Lung (tissue), 12 donors: ENCODE data around the gene POU2F1. TPM values are rescaled to one million over a fixed set of nuclear protein-coding genes. Genes with fewer than 3 reads are reported as not detected.

Source experiments
- ATAC-seq: fragments of 200-7000 bp; cut with Tn5 transposase; one replicate; pipeline ENCODE4 v1.9.1; 2020; ENCODE audit warnings: moderate number of reproducible peaks; ENCODE audit not compliant: insufficient read depth, low FRiP score
- DNase-seq, 3 donors: peaks; one replicate each; pipeline ENCODE4 v3.0.0-alpha.2; 2013 to 2017
- H3K27ac ChIP-seq, 2 donors: one replicate each; pipeline ENCODE4 v1.5.1; 2013; ENCODE audit warnings: mild to moderate bottlenecking in 2 of 2, moderate library complexity in 2 of 2, control low read depth in 1 of 2, inconsistent platforms in 1 of 2, low read depth in 1 of 2, low read length in 1 of 2
- H3K27me3 ChIP-seq, 3 donors: one replicate each; pipeline ENCODE4 v1.5.1; 2013; ENCODE audit warnings: low read length in 2 of 3; ENCODE audit not compliant: control insufficient read depth in 3 of 3, insufficient read depth in 3 of 3
- H3K36me3 ChIP-seq, 4 donors: one replicate each; pipeline ENCODE4 v1.5.1; 2013; ENCODE audit warnings: low read length in 4 of 4, mild to moderate bottlenecking in 1 of 4, moderate library complexity in 1 of 4; ENCODE audit not compliant: control insufficient read depth in 4 of 4, insufficient read depth in 4 of 4
- H3K4me1 ChIP-seq, 5 donors: one replicate each; pipeline ENCODE4 v1.5.1; 2013; ENCODE audit warnings: low read length in 5 of 5, mild to moderate bottlenecking in 2 of 5, moderate library complexity in 1 of 5; ENCODE audit not compliant: control insufficient read depth in 5 of 5, insufficient read depth in 5 of 5
- H3K4me3 ChIP-seq: one replicate; pipeline ENCODE4 v1.5.1; 2013; ENCODE audit warnings: mild to moderate bottlenecking, control low read depth, moderate library complexity
- H3K9ac ChIP-seq, 2 donors: one replicate each; pipeline ENCODE4 v1.5.1; 2013; ENCODE audit warnings: low read length in 2 of 2, control low read depth in 1 of 2; ENCODE audit not compliant: insufficient read depth in 1 of 2
- H3K9me3 ChIP-seq, 4 donors: one replicate each; pipeline ENCODE4 v1.5.1; 2013; ENCODE audit warnings: low read length in 3 of 4, mild to moderate bottlenecking in 1 of 4, moderate library complexity in 1 of 4; ENCODE audit not compliant: control insufficient read depth in 4 of 4, insufficient read depth in 3 of 4
- CTCF ChIP-seq: IDR thresholded peaks from 2 replicates; pipeline ENCODE4 v1.5.1; 2012; ENCODE audit warnings: mild to moderate bottlenecking; ENCODE audit errors: control extremely low read depth, extremely low read depth
- WGBS, 2 donors: extraction: QIAGEN DNeasy Blood & Tissue Kit; methylation state at CpG; one replicate each; pipeline ENCODE4 v1.1.7; 2013; 5-methylcytosine and 5-hydroxymethylcytosine counted together
- polyA plus RNA-seq, 2 donors: library from polyadenylated mRNA; stranded (reverse); fragments of 200-250 nt; gene quantifications; one replicate each; pipeline ENCODE4 v1.2.1, GENCODE V29; 2013
- total RNA-seq, 2 donors: library from RNA; depleted of rRNA in 1 of 2; stranded (reverse); fragments of >200 nt in 1 of 2; gene quantifications; one replicate each; pipeline ENCODE4 v1.2.1, GENCODE V29; 2014 to 2021
- donor health status: control.
- donor health status: control.
- donor health status: Bipolar disorder and iron deficiency.
- donor health status: healthy.
- donor health status: DM: yes; HTN: yes; CAD: no.

POU2F1 gene
- total and polyA plus RNA-seq, 4 donors = 2.0 to 34.4 (median 8.7) TPM

- Histone ChIP-seq H3K4me3 (no peak overlapping the region), H3K9ac (no peak overlapping the region), H3K27ac (no peak overlapping the region), H3K36me3 (peaks cover 2 to 12% (median 9%) of the 10 kb centered on the region in 4 donors), H3K9me3 (no peaks in the 10 kb centered on the region), H3K4me1 (peaks cover 0 to 10% (median 0%) of the 10 kb centered on the region in 5 donors), H3K27me3 (no peaks in the 10 kb centered on the region)
- DNase-seq (no peak), ATAC-seq (no peak)
- WGBS, 2 donors = 93 to 100% methylated on average over 1 of the region's 1 CpG
- TF ChIP-seq CTCF = no peak
These were observed 187.7 kb downstream of the POU2F1 start for GRCh38 chr1:167408355-167408754.

- Histone ChIP-seq H3K4me1 (peaks cover 0 to 4% (median 0%) of the 10 kb centered on the region in 5 donors), H3K36me3 (peaks cover 2 to 16% (median 10%) of the 10 kb centered on the region in 4 donors), H3K27ac (no peak overlapping the region), H3K4me3 (no peak overlapping the region), H3K9ac (no peak overlapping the region), H3K9me3 (no peaks in the 10 kb centered on the region), H3K27me3 (no peaks in the 10 kb centered on the region)
- 91 to 100% methylated on average over 1 of the region's 1 CpG for WGBS, 2 donors
- DNase-seq (no peak), ATAC-seq (no peak)
- TF ChIP-seq CTCF = no peak
These were observed 188.5 kb downstream of the POU2F1 start for GRCh38 chr1:167409183-167409582.

DNA sequence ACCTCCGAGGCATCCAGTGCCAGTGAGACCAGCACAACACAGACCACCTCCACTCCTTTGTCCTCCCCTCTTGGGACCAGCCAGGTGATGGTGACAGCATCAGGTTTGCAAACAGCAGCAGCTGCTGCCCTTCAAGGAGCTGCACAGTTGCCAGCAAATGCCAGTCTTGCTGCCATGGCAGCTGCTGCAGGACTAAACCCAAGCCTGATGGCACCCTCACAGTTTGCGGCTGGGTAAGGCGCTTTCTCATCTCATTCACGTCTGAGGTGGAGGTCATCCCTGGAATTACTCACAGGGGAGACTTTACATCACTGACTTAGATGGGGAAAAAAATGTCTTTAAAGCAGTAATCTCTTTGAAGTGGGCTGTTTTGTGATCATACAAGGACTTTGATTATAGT, 191.4 kb downstream of the POU2F1 start:
- no peak for ATAC-seq
- Histone ChIP-seq H3K4me1 (peaks cover 0 to 4% (median 0%) of the 10 kb centered on the region in 5 donors), H3K36me3 (peaks cover 12 to 22% (median 14%) of the 10 kb centered on the region in 4 donors), H3K9ac (no peak overlapping the region), H3K4me3 (no peak overlapping the region), H3K27me3 (no peaks in the 10 kb centered on the region), H3K27ac (no peak overlapping the region), H3K9me3 (no peaks in the 10 kb centered on the region)
- TF ChIP-seq CTCF = no peak
- no peak for DNase-seq
- WGBS, 2 donors = 92 to 98% methylated on average over 4 of the region's 4 CpGs

- H3K36me3 ChIP-seq = peaks cover 12 to 22% (median 14%) of the 10 kb centered on the region in 4 donors
- TF ChIP-seq CTCF = no peak
- H3K4me1 ChIP-seq = peaks cover 0 to 9% (median 0%) of the 10 kb centered on the region in 5 donors
- DNase-seq = no peak
- ATAC-seq = no peak
- H3K4me3 ChIP-seq = no peak overlapping the region
- H3K9me3 ChIP-seq = no peaks in the 10 kb centered on the region
- H3K27me3 ChIP-seq = no peaks in the 10 kb centered on the region
- H3K27ac ChIP-seq = peak overlapping the region in 1 of 2 donors; percentile 15
- no peak overlapping the region for H3K9ac ChIP-seq
- WGBS, 2 donors = 62 to 68% methylated on average over 5 of the region's 5 CpGs
These were observed 192.2 kb downstream of the POU2F1 start for GRCh38 chr1:167412920-167413319.
